Endodermal cell (in vitro differentiated cells): Measurements from ENCODE around the gene FIS1. TPM values are rescaled to one million over a fixed set of nuclear protein-coding genes. Genes with fewer than 3 reads are reported as not detected.

Source experiments
- DNase-seq: peaks from one replicate; pipeline ENCODE4 v3.0.0-alpha.2; 2017
- H3K27ac ChIP-seq: 2 replicates; pipeline ENCODE4 v1.5.1; 2013; ENCODE audit warnings: mild to moderate bottlenecking, low read depth, low read length, moderate library complexity
- H3K27me3 ChIP-seq: 2 replicates; pipeline ENCODE4 v1.6.1; 2013; ENCODE audit warnings: mild to moderate bottlenecking, low read length, moderate library complexity; ENCODE audit not compliant: insufficient read depth, control insufficient read depth, poor library complexity, severe bottlenecking
- H3K36me3 ChIP-seq: 2 replicates; pipeline ENCODE4 v1.7.0; 2013; ENCODE audit warnings: mild to moderate bottlenecking, low read length, moderate library complexity; ENCODE audit not compliant: control insufficient read depth, insufficient read depth
- H3K4me1 ChIP-seq: one replicate; pipeline ENCODE4 v1.7.0; 2013; ENCODE audit warnings: low read length; ENCODE audit not compliant: control insufficient read depth, insufficient read depth
- H3K4me3 ChIP-seq: 2 replicates; pipeline ENCODE4 v1.5.1; 2013; ENCODE audit warnings: mild to moderate bottlenecking, low read length, moderate library complexity
- H3K9ac ChIP-seq: 2 replicates; pipeline ENCODE4 v1.6.1; 2013; ENCODE audit warnings: mild to moderate bottlenecking, low read length, moderate library complexity; ENCODE audit not compliant: poor library complexity, severe bottlenecking; ENCODE audit errors: extremely low read depth
- H3K9me3 ChIP-seq: 2 replicates; pipeline ENCODE4 v1.6.1; 2013; ENCODE audit warnings: mild to moderate bottlenecking, low read length, moderate library complexity; ENCODE audit not compliant: control insufficient read depth
- H3K27ac Mint-ChIP-seq: 2 replicates; pipeline ENCODE4 v1.8.0; 2020; ENCODE audit warnings: mixed read lengths
- H3K27me3 Mint-ChIP-seq: 2 replicates; pipeline ENCODE4 v1.8.0; 2021; ENCODE audit warnings: mild to moderate bottlenecking, mixed read lengths; ENCODE audit not compliant: insufficient read depth
- H3K36me3 Mint-ChIP-seq: 2 replicates; pipeline ENCODE4 v1.8.0; 2020; ENCODE audit warnings: low read depth, mixed read lengths
- H3K4me1 Mint-ChIP-seq: 2 replicates; pipeline ENCODE4 v1.8.0; 2020; ENCODE audit warnings: mixed read lengths
- H3K4me3 Mint-ChIP-seq: 2 replicates; pipeline ENCODE4 v1.8.0; 2020; ENCODE audit warnings: mild to moderate bottlenecking, moderate library complexity, mixed read lengths
- H3K9me3 Mint-ChIP-seq: 2 replicates; pipeline ENCODE4 v1.8.0; 2020; ENCODE audit warnings: mild to moderate bottlenecking, mixed read lengths
- CTCF ChIP-seq: fragments of 200-600 bp; sonication (generic); conservative IDR thresholded peaks from 2 replicates; pipeline ENCODE4 v1.5.0; 2021; ENCODE audit warnings: antibody characterized with exemption, mild to moderate bottlenecking
- WGBS, 2 experiments: methylation state at CpG; one replicate each; pipeline versions ENCODE4 v1.1.5 to v1.1.7; 2013; ENCODE audit warnings: missing lambda C conversion rate in 2 of 2, mixed read lengths in 1 of 2; ENCODE audit not compliant: insufficient coverage in 1 of 2, insufficient read length in 1 of 2; 5-methylcytosine and 5-hydroxymethylcytosine counted together
- total RNA-seq, 2 donors: library from RNA; stranded (reverse); fragmentation: NEBNext Ultra II Directional in 1 of 2; extraction: Animal tissue kit (Norgen Biotek cat#: 25700) in 1 of 2; gene quantifications; 2 replicates in 1 of 2; 3 replicates in 1 of 2; pipeline ENCODE4 v1.2.1, GENCODE V29; 2021

The FIS1 gene
- total RNA-seq, 2 donors from 2014 or later = 99.9 to 102 TPM

GRCh38 chr7:101234636-101235035, 10.2 kb downstream of the FIS1 start:
- DNase-seq = no peak
- peak overlapping the region; percentile 86 for H3K27ac Mint-ChIP-seq
- WGBS, 2 experiments = 90 to 93% methylated on average over 5 of the region's 5 CpGs
- H3K9me3 Mint-ChIP-seq = no peaks in the 10 kb centered on the region
- H3K4me1 ChIP-seq = peaks cover 6% of the 10 kb centered on the region
- no peak for TF ChIP-seq CTCF
- peaks cover 18% of the 10 kb centered on the region for H3K4me1 Mint-ChIP-seq
- no peaks in the 10 kb centered on the region for H3K36me3 ChIP-seq
- no peaks in the 10 kb centered on the region for H3K9me3 ChIP-seq
- H3K27ac ChIP-seq = no peak overlapping the region
- no peaks in the 10 kb centered on the region for H3K27me3 Mint-ChIP-seq
- H3K27me3 ChIP-seq = no peaks in the 10 kb centered on the region
- H3K36me3 Mint-ChIP-seq = peaks cover 6% of the 10 kb centered on the region
- H3K4me3 Mint-ChIP-seq = no peak overlapping the region
- no peak overlapping the region for H3K4me3 ChIP-seq
- H3K9ac ChIP-seq = no peak overlapping the region

- no peak for TF ChIP-seq CTCF
- Histone ChIP-seq H3K9me3 (no peaks in the 10 kb centered on the region), H3K4me1 (peaks cover 6% of the 10 kb centered on the region), H3K9ac (no peak overlapping the region), H3K27ac (no peak overlapping the region), H3K27me3 (no peaks in the 10 kb centered on the region), H3K4me3 (no peak overlapping the region), H3K36me3 (no peaks in the 10 kb centered on the region)
- DNase-seq = no peak
- Mint-ChIP-seq H3K9me3 (no peaks in the 10 kb centered on the region), H3K27ac (no peak overlapping the region), H3K4me1 (peaks cover 18% of the 10 kb centered on the region), H3K27me3 (no peaks in the 10 kb centered on the region), H3K4me3 (no peak overlapping the region), H3K36me3 (peaks cover 9% of the 10 kb centered on the region)
- 92% methylated on average over 10 to 21 of the region's 21 CpGs for WGBS, 2 experiments
Observed at GRCh38 chr7:101233907-101234547, 10.9 kb downstream of the FIS1 start.

GRCh38 chr7:101232141-101232850, 12.6 kb downstream of the FIS1 start:
- peak overlapping the region; percentile 70 for H3K4me3 ChIP-seq
- DNase-seq = peak; percentile 87
- no peaks in the 10 kb centered on the region for H3K27me3 Mint-ChIP-seq
- peak overlapping the region; percentile 87 for H3K27ac Mint-ChIP-seq
- peaks cover 4% of the 10 kb centered on the region for H3K36me3 ChIP-seq
- H3K4me1 Mint-ChIP-seq = peaks cover 18% of the 10 kb centered on the region
- H3K36me3 Mint-ChIP-seq = peaks cover 20% of the 10 kb centered on the region
- no peak overlapping the region for H3K9ac ChIP-seq
- no peak overlapping the region for H3K27ac ChIP-seq
- TF ChIP-seq CTCF = no peak
- H3K4me1 ChIP-seq = peaks cover 6% of the 10 kb centered on the region
- no peaks in the 10 kb centered on the region for H3K9me3 ChIP-seq
- WGBS, 2 experiments = 6 to 7% methylated on average over 21 to 52 of the region's 52 CpGs
- peak overlapping the region; percentile 58 for H3K4me3 Mint-ChIP-seq
- H3K27me3 ChIP-seq = no peaks in the 10 kb centered on the region
- no peaks in the 10 kb centered on the region for H3K9me3 Mint-ChIP-seq
